ENCODE data around the gene KDM5B.

KDM5B gene

GRCh38 chr1:202691816-202692215 lies 116.4 kb downstream of the KDM5B start:
- H3K4me3 ChIP-seq (ENCODE audit: low read depth in 1 of 2, low read length in 2 of 2) = no peak overlapping the region
- no peak overlapping the region for H3K9ac ChIP-seq (ENCODE audit: low read length)
- H3K4me1 ChIP-seq (ENCODE audit: insufficient read depth, low read length) = no peaks in the 10 kb centered on the region
- no peaks in the 10 kb centered on the region for H3K36me3 ChIP-seq (ENCODE audit: insufficient read depth, low read length)
- no peaks in the 10 kb centered on the region for H3K9me3 ChIP-seq (ENCODE audit: low read length)
- peaks cover 4 to 6% of the 10 kb centered on the region in 2 donors for H3K27me3 ChIP-seq (ENCODE audit: control insufficient read depth in 1 of 2, insufficient read depth in 2 of 2, low read length in 2 of 2)
- H3K27ac ChIP-seq (ENCODE audit: low read depth, low read length) = no peak overlapping the region

GRCh38 chr1:202689493-202690342 lies 118.5 kb downstream of the KDM5B start:
- Histone ChIP-seq H3K4me1 (ENCODE audit: insufficient read depth, low read length) (no peaks in the 10 kb centered on the region), H3K27ac (ENCODE audit: low read depth, low read length) (no peak overlapping the region), H3K9me3 (ENCODE audit: low read length) (no peaks in the 10 kb centered on the region), H3K9ac (ENCODE audit: low read length) (no peak overlapping the region), H3K27me3 (ENCODE audit: control insufficient read depth in 1 of 2, insufficient read depth in 2 of 2, low read length in 2 of 2) (peaks cover 0 to 1% of the 10 kb centered on the region in 2 donors), H3K4me3 (ENCODE audit: low read depth in 1 of 2, low read length in 2 of 2) (no peak overlapping the region), H3K36me3 (ENCODE audit: insufficient read depth, low read length) (no peaks in the 10 kb centered on the region)

- no peaks in the 10 kb centered on the region for H3K36me3 ChIP-seq (ENCODE audit: insufficient read depth, low read length)
- no peaks in the 10 kb centered on the region for H3K27me3 ChIP-seq (ENCODE audit: control insufficient read depth in 1 of 2, insufficient read depth in 2 of 2, low read length in 2 of 2)
- no peak overlapping the region for H3K9ac ChIP-seq (ENCODE audit: low read length)
- no peaks in the 10 kb centered on the region for H3K9me3 ChIP-seq (ENCODE audit: low read length)
- H3K4me1 ChIP-seq (ENCODE audit: insufficient read depth, low read length) = no peaks in the 10 kb centered on the region
- no peak overlapping the region for H3K4me3 ChIP-seq (ENCODE audit: low read depth in 1 of 2, low read length in 2 of 2)
- H3K27ac ChIP-seq (ENCODE audit: low read depth, low read length) = no peak overlapping the region
Observed at GRCh38 chr1:202689082-202689481, 119.1 kb downstream of the KDM5B start.

- no peak overlapping the region for H3K9ac ChIP-seq (ENCODE audit: low read length)
- H3K4me1 ChIP-seq (ENCODE audit: insufficient read depth, low read length) = no peaks in the 10 kb centered on the region
- no peaks in the 10 kb centered on the region for H3K9me3 ChIP-seq (ENCODE audit: low read length)
- no peaks in the 10 kb centered on the region for H3K27me3 ChIP-seq (ENCODE audit: control insufficient read depth in 1 of 2, insufficient read depth in 2 of 2, low read length in 2 of 2)
- no peaks in the 10 kb centered on the region for H3K36me3 ChIP-seq (ENCODE audit: insufficient read depth, low read length)
- H3K4me3 ChIP-seq (ENCODE audit: low read depth in 1 of 2, low read length in 2 of 2) = no peak overlapping the region
- H3K27ac ChIP-seq (ENCODE audit: low read depth, low read length) = no peak overlapping the region
Observed at GRCh38 chr1:202688401-202688800, 119.8 kb downstream of the KDM5B start.

GRCh38 chr1:202687798-202688197 lies 120.4 kb downstream of the KDM5B start:
- Histone ChIP-seq H3K4me1 (ENCODE audit: insufficient read depth, low read length) (no peaks in the 10 kb centered on the region), H3K27ac (ENCODE audit: low read depth, low read length) (no peak overlapping the region), H3K4me3 (ENCODE audit: low read depth in 1 of 2, low read length in 2 of 2) (no peak overlapping the region), H3K36me3 (ENCODE audit: insufficient read depth, low read length) (no peaks in the 10 kb centered on the region), H3K9ac (ENCODE audit: low read length) (no peak overlapping the region), H3K9me3 (ENCODE audit: low read length) (no peaks in the 10 kb centered on the region), H3K27me3 (ENCODE audit: control insufficient read depth in 1 of 2, insufficient read depth in 2 of 2, low read length in 2 of 2) (no peaks in the 10 kb centered on the region)

- Histone ChIP-seq H3K36me3 (ENCODE audit: insufficient read depth, low read length) (no peaks in the 10 kb centered on the region), H3K4me3 (ENCODE audit: low read depth in 1 of 2, low read length in 2 of 2) (no peak overlapping the region), H3K9ac (ENCODE audit: low read length) (no peak overlapping the region), H3K27me3 (ENCODE audit: control insufficient read depth in 1 of 2, insufficient read depth in 2 of 2, low read length in 2 of 2) (peaks cover 0 to 2% of the 10 kb centered on the region in 2 donors), H3K9me3 (ENCODE audit: low read length) (no peaks in the 10 kb centered on the region), H3K4me1 (ENCODE audit: insufficient read depth, low read length) (no peaks in the 10 kb centered on the region), H3K27ac (ENCODE audit: low read depth, low read length) (no peak overlapping the region)
Observed at GRCh38 chr1:202687370-202687769, 120.9 kb downstream of the KDM5B start.

GRCh38 chr1:202685641-202686040 lies 122.6 kb downstream of the KDM5B start:
- Histone ChIP-seq H3K4me3 (ENCODE audit: low read depth in 1 of 2, low read length in 2 of 2) (no peak overlapping the region), H3K4me1 (ENCODE audit: insufficient read depth, low read length) (no peaks in the 10 kb centered on the region), H3K9me3 (ENCODE audit: low read length) (no peaks in the 10 kb centered on the region), H3K27me3 (ENCODE audit: control insufficient read depth in 1 of 2, insufficient read depth in 2 of 2, low read length in 2 of 2) (peaks cover 5 to 10% of the 10 kb centered on the region in 2 donors), H3K27ac (ENCODE audit: low read depth, low read length) (no peak overlapping the region), H3K36me3 (ENCODE audit: insufficient read depth, low read length) (no peaks in the 10 kb centered on the region), H3K9ac (ENCODE audit: low read length) (no peak overlapping the region)

- H3K36me3 ChIP-seq (ENCODE audit: insufficient read depth, low read length) = no peaks in the 10 kb centered on the region
- H3K9ac ChIP-seq (ENCODE audit: low read length) = no peak overlapping the region
- H3K27ac ChIP-seq (ENCODE audit: low read depth, low read length) = no peak overlapping the region
- H3K4me3 ChIP-seq (ENCODE audit: low read depth in 1 of 2, low read length in 2 of 2) = no peak overlapping the region
- no peaks in the 10 kb centered on the region for H3K9me3 ChIP-seq (ENCODE audit: low read length)
- H3K4me1 ChIP-seq (ENCODE audit: insufficient read depth, low read length) = no peaks in the 10 kb centered on the region
- H3K27me3 ChIP-seq (ENCODE audit: control insufficient read depth in 1 of 2, insufficient read depth in 2 of 2, low read length in 2 of 2) = peaks cover 5 to 10% of the 10 kb centered on the region in 2 donors
Observed at GRCh38 chr1:202684716-202685115, 123.5 kb downstream of the KDM5B start.

GRCh38 chr1:202683029-202683428 lies 125.2 kb downstream of the KDM5B start:
- Histone ChIP-seq H3K27me3 (ENCODE audit: control insufficient read depth in 1 of 2, insufficient read depth in 2 of 2, low read length in 2 of 2) (peaks cover 5 to 10% of the 10 kb centered on the region in 2 donors), H3K9ac (ENCODE audit: low read length) (no peak overlapping the region), H3K4me3 (ENCODE audit: low read depth in 1 of 2, low read length in 2 of 2) (no peak overlapping the region), H3K36me3 (ENCODE audit: insufficient read depth, low read length) (no peaks in the 10 kb centered on the region), H3K27ac (ENCODE audit: low read depth, low read length) (no peak overlapping the region), H3K4me1 (ENCODE audit: insufficient read depth, low read length) (no peaks in the 10 kb centered on the region), H3K9me3 (ENCODE audit: low read length) (no peaks in the 10 kb centered on the region)

- Histone ChIP-seq H3K27me3 (ENCODE audit: control insufficient read depth in 1 of 2, insufficient read depth in 2 of 2, low read length in 2 of 2) (peaks cover 5 to 10% of the 10 kb centered on the region in 2 donors), H3K9me3 (ENCODE audit: low read length) (no peaks in the 10 kb centered on the region), H3K36me3 (ENCODE audit: insufficient read depth, low read length) (no peaks in the 10 kb centered on the region), H3K9ac (ENCODE audit: low read length) (no peak overlapping the region), H3K27ac (ENCODE audit: low read depth, low read length) (no peak overlapping the region), H3K4me1 (ENCODE audit: insufficient read depth, low read length) (no peaks in the 10 kb centered on the region), H3K4me3 (ENCODE audit: low read depth in 1 of 2, low read length in 2 of 2) (no peak overlapping the region)
Observed at GRCh38 chr1:202682477-202682876, 125.7 kb downstream of the KDM5B start.

GRCh38 chr1:202681736-202682420 lies 126.3 kb downstream of the KDM5B start:
- Histone ChIP-seq H3K36me3 (ENCODE audit: insufficient read depth, low read length) (no peaks in the 10 kb centered on the region), H3K9me3 (ENCODE audit: low read length) (no peaks in the 10 kb centered on the region), H3K27me3 (ENCODE audit: control insufficient read depth in 1 of 2, insufficient read depth in 2 of 2, low read length in 2 of 2) (peaks cover 5 to 10% of the 10 kb centered on the region in 2 donors), H3K4me1 (ENCODE audit: insufficient read depth, low read length) (no peaks in the 10 kb centered on the region), H3K9ac (ENCODE audit: low read length) (no peak overlapping the region), H3K27ac (ENCODE audit: low read depth, low read length) (no peak overlapping the region), H3K4me3 (ENCODE audit: low read depth in 1 of 2, low read length in 2 of 2) (no peak overlapping the region)
